Glutamatergic neuron (in vitro differentiated cells): ENCODE data around the gene VAPB. TPM values are rescaled to one million over a fixed set of nuclear protein-coding genes. Genes with fewer than 3 reads are reported as not detected.

Experiments
- DNase-seq: peaks from one replicate; pipeline ENCODE4 v3.0.0; 2022
- H3K27ac Mint-ChIP-seq: one replicate; pipeline ENCODE4 v1.8.0; 2020; ENCODE audit warnings: mild to moderate bottlenecking, mixed read lengths, inconsistent platforms; ENCODE audit not compliant: unreplicated experiment
- H3K27me3 Mint-ChIP-seq: one replicate; pipeline ENCODE4 v1.8.0; 2020; ENCODE audit warnings: mild to moderate bottlenecking, moderate library complexity, mixed read lengths, inconsistent platforms; ENCODE audit not compliant: unreplicated experiment
- H3K36me3 Mint-ChIP-seq: one replicate; pipeline ENCODE4 v1.8.0; 2020; ENCODE audit warnings: mild to moderate bottlenecking, mixed read lengths, inconsistent platforms; ENCODE audit not compliant: unreplicated experiment
- H3K4me1 Mint-ChIP-seq: one replicate; pipeline ENCODE4 v1.8.0; 2020; ENCODE audit warnings: mild to moderate bottlenecking, low read depth, mixed read lengths, inconsistent platforms; ENCODE audit not compliant: unreplicated experiment
- H3K4me3 Mint-ChIP-seq: one replicate; pipeline ENCODE4 v1.8.0; 2020; ENCODE audit warnings: mild to moderate bottlenecking, mixed read lengths, inconsistent platforms; ENCODE audit not compliant: unreplicated experiment
- H3K9me3 Mint-ChIP-seq: one replicate; pipeline ENCODE4 v1.8.0; 2020; ENCODE audit warnings: mild to moderate bottlenecking, moderate library complexity, mixed read lengths, inconsistent platforms; ENCODE audit not compliant: unreplicated experiment
- total RNA-seq: library from RNA; stranded (reverse); fragmentation: NEBNext Ultra II Directional; extraction: Animal tissue kit (Norgen Biotek cat#: 25700); gene quantifications from one replicate; pipeline ENCODE4 v1.2.1, GENCODE V29; 2021; ENCODE audit not compliant: unreplicated experiment
- TF ChIP-seq, protein P1 (sequence below): fragments of 200-600 bp; sonication (generic); IDR thresholded peaks from one replicate; pipeline ENCODE4 v1.5.0; 2021; ENCODE audit not compliant: partially characterized antibody, unreplicated experiment

Gene VAPB
- total RNA-seq, 1 donor from 2014 or later, result 60.5 TPM

DNA sequence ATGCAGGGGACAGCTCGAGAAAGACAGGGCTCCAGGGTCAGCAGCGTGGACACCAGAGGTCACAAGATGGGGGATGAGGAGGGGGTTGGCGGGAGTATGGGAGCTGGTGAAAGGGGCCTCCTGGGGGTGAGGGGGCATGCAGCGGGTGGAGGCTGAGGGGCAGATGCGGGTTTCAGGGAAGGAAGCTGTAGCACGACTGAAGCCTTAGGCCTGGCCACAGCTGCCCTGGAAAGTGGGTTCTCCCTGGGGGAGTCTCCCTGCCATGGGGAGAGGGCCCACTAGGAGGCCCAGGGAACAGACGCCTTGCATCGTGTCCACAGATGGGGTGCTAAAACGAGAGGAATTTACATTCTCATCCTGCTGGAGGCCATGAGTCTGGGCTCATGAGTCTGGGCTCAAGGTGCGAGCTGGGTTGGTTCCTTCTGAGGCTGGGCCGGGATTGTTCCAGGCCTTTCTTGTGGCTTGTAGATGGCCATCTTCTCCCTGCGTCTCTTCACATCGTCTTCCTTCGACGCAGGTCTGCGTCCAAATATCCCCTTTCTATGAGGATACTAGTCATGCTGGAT lies 108.1 kb downstream of the VAPB start:
- Mint-ChIP-seq H3K4me3 (no peak overlapping the region), H3K9me3 (peaks cover 8% of the 10 kb centered on the region), H3K36me3 (peaks cover 7% of the 10 kb centered on the region), H3K4me1 (no peaks in the 10 kb centered on the region), H3K27ac (no peak overlapping the region), H3K27me3 (peaks cover 5% of the 10 kb centered on the region)
- TF ChIP-seq, protein P1, sequence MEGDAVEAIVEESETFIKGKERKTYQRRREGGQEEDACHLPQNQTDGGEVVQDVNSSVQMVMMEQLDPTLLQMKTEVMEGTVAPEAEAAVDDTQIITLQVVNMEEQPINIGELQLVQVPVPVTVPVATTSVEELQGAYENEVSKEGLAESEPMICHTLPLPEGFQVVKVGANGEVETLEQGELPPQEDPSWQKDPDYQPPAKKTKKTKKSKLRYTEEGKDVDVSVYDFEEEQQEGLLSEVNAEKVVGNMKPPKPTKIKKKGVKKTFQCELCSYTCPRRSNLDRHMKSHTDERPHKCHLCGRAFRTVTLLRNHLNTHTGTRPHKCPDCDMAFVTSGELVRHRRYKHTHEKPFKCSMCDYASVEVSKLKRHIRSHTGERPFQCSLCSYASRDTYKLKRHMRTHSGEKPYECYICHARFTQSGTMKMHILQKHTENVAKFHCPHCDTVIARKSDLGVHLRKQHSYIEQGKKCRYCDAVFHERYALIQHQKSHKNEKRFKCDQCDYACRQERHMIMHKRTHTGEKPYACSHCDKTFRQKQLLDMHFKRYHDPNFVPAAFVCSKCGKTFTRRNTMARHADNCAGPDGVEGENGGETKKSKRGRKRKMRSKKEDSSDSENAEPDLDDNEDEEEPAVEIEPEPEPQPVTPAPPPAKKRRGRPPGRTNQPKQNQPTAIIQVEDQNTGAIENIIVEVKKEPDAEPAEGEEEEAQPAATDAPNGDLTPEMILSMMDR, result no peak
- no peak for DNase-seq

- H3K9me3 Mint-ChIP-seq, result peaks cover 8% of the 10 kb centered on the region
Measured at GRCh38 chr20:58497724-58498469, 108.9 kb downstream of the VAPB start.

DNA sequence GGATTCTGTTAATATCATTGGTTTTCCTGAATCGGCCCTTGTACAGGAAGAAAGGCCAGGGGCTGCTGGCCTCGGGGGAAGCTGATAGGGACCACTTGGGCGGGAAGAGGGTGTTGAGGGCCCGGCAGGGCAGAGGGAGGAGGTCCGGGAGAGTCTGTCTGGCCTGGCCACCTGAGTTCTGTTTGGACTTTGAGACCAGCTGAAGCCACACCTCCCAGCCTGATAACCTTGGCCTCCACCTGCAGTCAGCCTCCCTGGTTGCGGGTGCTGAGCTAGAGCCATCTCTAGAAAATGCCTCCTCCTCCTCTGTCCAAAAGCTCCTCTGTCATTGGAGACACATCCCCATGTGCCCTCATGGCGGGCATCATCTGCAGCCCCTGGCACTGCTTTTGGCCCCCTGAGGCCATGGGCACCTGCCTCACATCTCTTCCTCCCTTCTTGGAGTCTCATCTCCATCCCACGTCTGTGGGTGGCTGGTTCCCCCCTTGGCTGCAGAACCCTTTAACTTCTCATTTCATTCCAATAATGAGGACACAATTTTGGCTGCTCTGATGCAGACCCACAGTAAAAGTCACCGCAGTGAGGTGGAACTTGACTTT lies 109.5 kb downstream of the VAPB start:
- H3K27me3 Mint-ChIP-seq, result peaks cover 5% of the 10 kb centered on the region
- DNase-seq, result no peak
- H3K4me1 Mint-ChIP-seq, result no peaks in the 10 kb centered on the region
- H3K27ac Mint-ChIP-seq, result no peak overlapping the region
- TF ChIP-seq, protein P1, result no peak
- H3K36me3 Mint-ChIP-seq, result peaks cover 11% of the 10 kb centered on the region
- peaks cover 8% of the 10 kb centered on the region for H3K9me3 Mint-ChIP-seq
- H3K4me3 Mint-ChIP-seq, result no peak overlapping the region

More at GRCh38 chr20:58497724-58498469, 108.9 kb downstream of the VAPB start:
- H3K27ac Mint-ChIP-seq, result no peak overlapping the region
- peaks cover 5% of the 10 kb centered on the region for H3K27me3 Mint-ChIP-seq
- H3K4me3 Mint-ChIP-seq, result no peak overlapping the region
- peaks cover 11% of the 10 kb centered on the region for H3K36me3 Mint-ChIP-seq
- no peaks in the 10 kb centered on the region for H3K4me1 Mint-ChIP-seq
- TF ChIP-seq, protein P1, result no peak
- DNase-seq, result no peak

GRCh38 chr20:58500256-58500655 lies 111.2 kb downstream of the VAPB start:
- Mint-ChIP-seq H3K9me3 (peaks cover 11% of the 10 kb centered on the region), H3K27me3 (peaks cover 5% of the 10 kb centered on the region), H3K4me1 (no peaks in the 10 kb centered on the region), H3K4me3 (no peak overlapping the region), H3K27ac (no peak overlapping the region), H3K36me3 (peaks cover 15% of the 10 kb centered on the region)
- DNase-seq, result no peak
- TF ChIP-seq, protein P1, result no peak

Other genes with a start within 250 kb of the VAPB start
- not detected for gene ANKRD60, start 160.6 kb upstream of the VAPB start, total RNA-seq
- 9.5 TPM for gene RAB22A, start 79.5 kb upstream of the VAPB start, total RNA-seq
- not detected for gene APCDD1L, start 126.2 kb downstream of the VAPB start, total RNA-seq